HFFc6 (cell line): ENCODE measurements around the gene FSCB. TPM values are rescaled to one million over a fixed set of nuclear protein-coding genes. Genes with fewer than 3 reads are reported as not detected.

Source experiments
- DNase-seq: peaks from one replicate; pipeline ENCODE4 v3.0.0-alpha.2; 2018
- H3K27ac Mint-ChIP-seq: 2 replicates; pipeline ENCODE4 v1.8.0; 2020; ENCODE audit warnings: mild to moderate bottlenecking, mixed read lengths
- H3K27me3 Mint-ChIP-seq: 2 replicates; pipeline ENCODE4 v1.8.0; 2021; ENCODE audit warnings: mild to moderate bottlenecking, moderate library complexity, mixed read lengths; ENCODE audit not compliant: insufficient read depth
- H3K36me3 Mint-ChIP-seq: 2 replicates; pipeline ENCODE4 v1.8.0; 2021; ENCODE audit warnings: low read depth, mixed read lengths
- H3K4me1 Mint-ChIP-seq: 2 replicates; pipeline ENCODE4 v1.8.0; 2020; ENCODE audit warnings: low read depth, mixed read lengths
- H3K4me3 Mint-ChIP-seq: 2 replicates; pipeline ENCODE4 v1.8.0; 2020; ENCODE audit warnings: mild to moderate bottlenecking, moderate library complexity, mixed read lengths
- H3K9me3 Mint-ChIP-seq: 2 replicates; pipeline ENCODE4 v1.8.0; 2020; ENCODE audit warnings: mild to moderate bottlenecking, mixed read lengths
- CTCF ChIP-seq: fragments of 200-600 bp; sonication (generic); IDR thresholded peaks from 2 replicates; pipeline ENCODE4 v1.5.0; 2021; ENCODE audit warnings: antibody characterized with exemption, mild to moderate bottlenecking
- total RNA-seq, 6 experiments: library from RNA; stranded (reverse); fragmentation: NEBNext Ultra II Directional; extraction: Animal tissue kit (Norgen Biotek cat#: 25700); gene quantifications; 2 replicates in 1 of 6; 3 replicates in 5 of 6; pipeline ENCODE4 v1.2.3, GENCODE V29; 2021

Gene FSCB
- total RNA-seq, 6 experiments from 2014 or later: not detected

- DNase-seq: no peak
- Mint-ChIP-seq H3K27ac (no peak overlapping the region), H3K9me3 (peaks cover 45% of the 10 kb centered on the region), H3K4me1 (no peaks in the 10 kb centered on the region), H3K4me3 (no peak overlapping the region), H3K27me3 (no peaks in the 10 kb centered on the region), H3K36me3 (0 out of 2 replicates have a peak, but pooled peaks cover 5% of the 10 kb centered on the region)
- TF ChIP-seq CTCF: no peak
These were observed 16.1 kb downstream of the FSCB start for GRCh38 chr14:44490966-44491365.

GRCh38 chr14:44477953-44478352 lies 29.1 kb downstream of the FSCB start:
- DNase-seq: no peak
- Mint-ChIP-seq H3K27me3 (no peaks in the 10 kb centered on the region), H3K4me3 (no peak overlapping the region), H3K4me1 (no peaks in the 10 kb centered on the region), H3K9me3 (peaks cover 41% of the 10 kb centered on the region), H3K27ac (no peak overlapping the region), H3K36me3 (no peaks in the 10 kb centered on the region)
- TF ChIP-seq CTCF: no peak

- Mint-ChIP-seq H3K27ac (no peak overlapping the region), H3K9me3 (peaks cover 33% of the 10 kb centered on the region), H3K36me3 (no peaks in the 10 kb centered on the region; the same call in 1 of the 2 replicates), H3K4me1 (no peaks in the 10 kb centered on the region), H3K4me3 (no peak overlapping the region), H3K27me3 (no peaks in the 10 kb centered on the region)
- TF ChIP-seq CTCF: no peak
- DNase-seq: no peak
These were observed 38.3 kb downstream of the FSCB start for GRCh38 chr14:44468771-44469170.

GRCh38 chr14:44463356-44464004 lies 43.6 kb downstream of the FSCB start:
- no peaks in the 10 kb centered on the region for H3K4me1 Mint-ChIP-seq
- TF ChIP-seq CTCF: no peak
- no peaks in the 10 kb centered on the region for H3K36me3 Mint-ChIP-seq
- peaks cover 46% of the 10 kb centered on the region for H3K9me3 Mint-ChIP-seq
- DNase-seq: no peak
- H3K27ac Mint-ChIP-seq: no peak overlapping the region
- H3K27me3 Mint-ChIP-seq: no peaks in the 10 kb centered on the region
- no peak overlapping the region for H3K4me3 Mint-ChIP-seq

GRCh38 chr14:44462381-44462780 lies 44.7 kb downstream of the FSCB start:
- H3K27ac Mint-ChIP-seq: no peak overlapping the region
- no peak for DNase-seq
- H3K27me3 Mint-ChIP-seq: no peaks in the 10 kb centered on the region
- no peak for TF ChIP-seq CTCF
- H3K36me3 Mint-ChIP-seq: no peaks in the 10 kb centered on the region
- H3K4me1 Mint-ChIP-seq: no peaks in the 10 kb centered on the region
- H3K4me3 Mint-ChIP-seq: no peak overlapping the region
- H3K9me3 Mint-ChIP-seq: peaks cover 51% of the 10 kb centered on the region
